ENCODE data around the gene CD164L2.

CD164L2 gene

DNA sequence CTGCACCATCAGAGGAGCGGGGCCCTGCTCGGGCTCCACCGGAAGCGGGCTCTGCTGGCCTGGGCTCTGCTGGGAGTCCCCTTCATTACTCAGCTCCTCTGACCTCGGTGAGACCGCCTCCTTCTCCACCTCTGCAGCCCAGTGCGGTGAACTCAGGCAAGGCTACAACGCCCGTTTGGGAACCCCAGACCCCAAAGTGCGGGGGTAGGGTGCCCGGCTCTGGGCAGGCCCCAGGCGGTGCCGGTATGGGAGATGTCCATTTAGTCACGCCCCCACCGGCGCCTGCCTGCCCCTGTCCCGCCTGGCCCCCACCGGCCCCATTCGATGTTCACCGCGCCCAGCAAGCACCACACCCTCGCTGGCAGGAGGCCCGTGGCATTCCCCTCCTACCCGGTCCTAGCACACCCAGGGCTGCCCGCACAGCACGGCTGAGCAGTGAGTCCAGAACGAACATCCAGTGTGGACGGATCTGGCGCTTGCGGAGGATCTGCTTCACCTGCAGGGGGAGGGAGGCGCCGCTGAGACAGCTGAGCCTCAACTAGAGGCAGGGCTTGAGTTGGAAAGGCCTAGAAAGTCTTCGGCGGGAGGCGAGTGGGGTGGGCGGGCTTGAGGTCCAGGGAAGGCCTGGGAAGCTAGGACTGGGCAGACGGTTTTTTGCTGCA is 26.4 kb downstream of the CD164L2 start:
- Histone ChIP-seq H3K4me1 (ENCODE audit: low read length) (peaks cover 21% of the 10 kb centered on the region), H3K9ac (ENCODE audit: low read length) (peak overlapping the region; percentile 77), H2AFZ (ENCODE audit: low read depth, low read length) (peak overlapping the region; percentile 90), H3K36me3 (replicated peaks; ENCODE audit: low read depth, low read length) (no peaks in the 10 kb centered on the region), H3K27ac (ENCODE audit: low read length) (0 out of 2 replicates have a peak overlapping the region, but pooled peaks have one; percentile 15), H3K4me2 (ENCODE audit: low read length) (peak overlapping the region; percentile 100), H4K20me1 (ENCODE audit: insufficient read depth, low read length) (no peaks in the 10 kb centered on the region), H3K4me3 (ENCODE audit: low read length) (peak overlapping the region; percentile 97), H3K27me3 (ENCODE audit: low read depth, low read length) (peaks cover 6% of the 10 kb centered on the region; the same call in 1 of the 2 replicates), H3K9me3 (ENCODE audit: insufficient read depth, low read length) (no peaks in the 10 kb centered on the region), H3K79me2 (ENCODE audit: low read length) (no peaks in the 10 kb centered on the region)
- TF ChIP-seq, protein P1, sequence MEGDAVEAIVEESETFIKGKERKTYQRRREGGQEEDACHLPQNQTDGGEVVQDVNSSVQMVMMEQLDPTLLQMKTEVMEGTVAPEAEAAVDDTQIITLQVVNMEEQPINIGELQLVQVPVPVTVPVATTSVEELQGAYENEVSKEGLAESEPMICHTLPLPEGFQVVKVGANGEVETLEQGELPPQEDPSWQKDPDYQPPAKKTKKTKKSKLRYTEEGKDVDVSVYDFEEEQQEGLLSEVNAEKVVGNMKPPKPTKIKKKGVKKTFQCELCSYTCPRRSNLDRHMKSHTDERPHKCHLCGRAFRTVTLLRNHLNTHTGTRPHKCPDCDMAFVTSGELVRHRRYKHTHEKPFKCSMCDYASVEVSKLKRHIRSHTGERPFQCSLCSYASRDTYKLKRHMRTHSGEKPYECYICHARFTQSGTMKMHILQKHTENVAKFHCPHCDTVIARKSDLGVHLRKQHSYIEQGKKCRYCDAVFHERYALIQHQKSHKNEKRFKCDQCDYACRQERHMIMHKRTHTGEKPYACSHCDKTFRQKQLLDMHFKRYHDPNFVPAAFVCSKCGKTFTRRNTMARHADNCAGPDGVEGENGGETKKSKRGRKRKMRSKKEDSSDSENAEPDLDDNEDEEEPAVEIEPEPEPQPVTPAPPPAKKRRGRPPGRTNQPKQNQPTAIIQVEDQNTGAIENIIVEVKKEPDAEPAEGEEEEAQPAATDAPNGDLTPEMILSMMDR (IDR thresholded peaks at IDR 0.05; ENCODE audit: low read depth, low read length), result no peak
- TF ChIP-seq EZH2phosphoT487 (IDR thresholded peaks at IDR 0.05; ENCODE audit: low read depth), result no peak

DNA sequence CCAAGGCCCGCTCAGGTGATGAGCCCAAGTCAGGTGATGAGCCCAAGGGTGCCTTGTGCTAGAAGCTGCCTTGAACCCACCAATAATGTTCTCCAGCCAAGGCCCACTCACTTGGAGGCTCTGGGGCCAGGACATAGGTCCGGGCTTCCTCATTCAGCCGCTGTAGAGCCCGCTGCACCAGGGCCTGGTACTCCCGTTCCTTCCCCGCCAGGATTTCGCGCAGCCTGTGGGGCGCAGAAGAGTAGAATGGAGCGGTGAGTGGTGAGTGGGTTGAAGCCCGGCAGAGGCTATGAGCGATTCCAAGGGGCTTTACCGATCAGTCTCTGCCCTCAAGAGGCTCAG is 26.9 kb downstream of the CD164L2 start:
- TF ChIP-seq, protein P1 (IDR thresholded peaks at IDR 0.05; ENCODE audit: low read depth, low read length), result no peak
- no peak for TF ChIP-seq EZH2phosphoT487 (IDR thresholded peaks at IDR 0.05; ENCODE audit: low read depth)
- 0 out of 2 replicates have a peak overlapping the region, but pooled peaks have one; percentile 90 for H2AFZ ChIP-seq (ENCODE audit: low read depth, low read length)
- H3K4me2 ChIP-seq (ENCODE audit: low read length), result peak overlapping the region; percentile 100
- peaks cover 6% of the 10 kb centered on the region; the same call in 1 of the 2 replicates for H3K27me3 ChIP-seq (ENCODE audit: low read depth, low read length)
- peaks cover 21% of the 10 kb centered on the region for H3K4me1 ChIP-seq (ENCODE audit: low read length)
- no peaks in the 10 kb centered on the region for H3K36me3 ChIP-seq (replicated peaks; ENCODE audit: low read depth, low read length)
- no peak overlapping the region for H3K27ac ChIP-seq (ENCODE audit: low read length)
- H3K9me3 ChIP-seq (ENCODE audit: insufficient read depth, low read length), result no peaks in the 10 kb centered on the region
- H3K79me2 ChIP-seq (ENCODE audit: low read length), result no peaks in the 10 kb centered on the region
- H4K20me1 ChIP-seq (ENCODE audit: insufficient read depth, low read length), result no peaks in the 10 kb centered on the region
- peak overlapping the region; percentile 97 for H3K4me3 ChIP-seq (ENCODE audit: low read length)
- H3K9ac ChIP-seq (ENCODE audit: low read length), result peak overlapping the region; percentile 77; the same call in 1 of the 2 replicates

DNA sequence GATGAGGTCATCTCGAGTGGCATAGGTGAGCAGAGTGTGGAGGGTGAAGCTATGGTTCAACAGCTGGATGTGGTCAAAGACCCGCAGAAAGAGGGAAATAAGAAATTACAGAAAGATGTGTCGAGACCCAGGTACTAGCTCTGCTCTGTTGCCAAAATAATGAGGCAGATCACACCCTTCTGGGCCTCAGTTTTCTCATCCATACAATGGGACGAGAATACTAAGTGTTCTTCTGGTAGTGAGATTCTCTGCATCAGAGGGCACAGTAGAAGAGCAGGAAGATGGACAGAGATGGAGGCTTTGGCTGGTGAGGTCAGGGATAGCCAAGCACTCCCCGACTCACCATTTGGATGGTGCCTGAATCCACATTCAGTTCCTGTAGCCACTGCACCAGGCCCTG is 27.4 kb downstream of the CD164L2 start:
- H3K9me3 ChIP-seq (ENCODE audit: insufficient read depth, low read length), result no peaks in the 10 kb centered on the region
- H3K27me3 ChIP-seq (ENCODE audit: low read depth, low read length), result peaks cover 6% of the 10 kb centered on the region; the same call in 1 of the 2 replicates
- H2AFZ ChIP-seq (ENCODE audit: low read depth, low read length), result no peak overlapping the region
- H3K4me2 ChIP-seq (ENCODE audit: low read length), result no peak overlapping the region
- TF ChIP-seq, protein P1 (IDR thresholded peaks at IDR 0.05; ENCODE audit: low read depth, low read length), result no peak
- no peak for TF ChIP-seq EZH2phosphoT487 (IDR thresholded peaks at IDR 0.05; ENCODE audit: low read depth)
- H3K36me3 ChIP-seq (replicated peaks; ENCODE audit: low read depth, low read length), result no peaks in the 10 kb centered on the region
- no peak overlapping the region for H3K9ac ChIP-seq (ENCODE audit: low read length)
- H3K79me2 ChIP-seq (ENCODE audit: low read length), result no peaks in the 10 kb centered on the region
- peaks cover 21% of the 10 kb centered on the region for H3K4me1 ChIP-seq (ENCODE audit: low read length)
- H4K20me1 ChIP-seq (ENCODE audit: insufficient read depth, low read length), result no peaks in the 10 kb centered on the region
- H3K27ac ChIP-seq (ENCODE audit: low read length), result no peak overlapping the region
- no peak overlapping the region for H3K4me3 ChIP-seq (ENCODE audit: low read length)

DNA sequence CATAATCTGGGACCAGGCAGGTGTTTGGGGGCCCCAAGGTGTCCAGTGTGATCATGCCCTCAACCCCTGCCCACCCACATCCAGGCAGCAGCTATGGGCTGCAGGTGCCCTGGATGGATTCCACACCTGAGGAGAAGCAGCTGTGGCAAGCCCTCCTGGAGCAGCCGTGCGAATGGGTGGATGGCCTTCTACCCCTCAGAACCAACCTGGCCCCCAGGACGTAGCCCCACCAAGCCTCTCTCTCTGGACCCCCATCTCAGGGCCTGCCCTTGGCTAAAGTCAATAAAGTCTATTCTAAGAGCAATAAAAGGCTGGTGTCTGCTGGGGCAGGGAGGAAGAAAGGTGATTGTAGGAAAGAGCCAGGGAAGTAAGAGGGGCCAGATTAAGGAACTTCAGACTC is 29.5 kb downstream of the CD164L2 start:
- Histone ChIP-seq H3K4me1 (ENCODE audit: low read length) (peaks cover 16% of the 10 kb centered on the region), H3K27ac (ENCODE audit: low read length) (no peak overlapping the region), H3K4me3 (ENCODE audit: low read length) (no peak overlapping the region), H2AFZ (ENCODE audit: low read depth, low read length) (no peak overlapping the region), H3K9ac (ENCODE audit: low read length) (no peak overlapping the region), H3K27me3 (ENCODE audit: low read depth, low read length) (no peaks in the 10 kb centered on the region), H3K9me3 (ENCODE audit: insufficient read depth, low read length) (no peaks in the 10 kb centered on the region), H3K4me2 (ENCODE audit: low read length) (no peak overlapping the region), H3K36me3 (replicated peaks; ENCODE audit: low read depth, low read length) (no peaks in the 10 kb centered on the region), H4K20me1 (ENCODE audit: insufficient read depth, low read length) (no peaks in the 10 kb centered on the region), H3K79me2 (ENCODE audit: low read length) (no peaks in the 10 kb centered on the region)
- TF ChIP-seq EZH2phosphoT487 (IDR thresholded peaks at IDR 0.05; ENCODE audit: low read depth), result no peak
- TF ChIP-seq, protein P1 (IDR thresholded peaks at IDR 0.05; ENCODE audit: low read depth, low read length), result no peak
